ENCODE measurements around the gene LY9.

DNA sequence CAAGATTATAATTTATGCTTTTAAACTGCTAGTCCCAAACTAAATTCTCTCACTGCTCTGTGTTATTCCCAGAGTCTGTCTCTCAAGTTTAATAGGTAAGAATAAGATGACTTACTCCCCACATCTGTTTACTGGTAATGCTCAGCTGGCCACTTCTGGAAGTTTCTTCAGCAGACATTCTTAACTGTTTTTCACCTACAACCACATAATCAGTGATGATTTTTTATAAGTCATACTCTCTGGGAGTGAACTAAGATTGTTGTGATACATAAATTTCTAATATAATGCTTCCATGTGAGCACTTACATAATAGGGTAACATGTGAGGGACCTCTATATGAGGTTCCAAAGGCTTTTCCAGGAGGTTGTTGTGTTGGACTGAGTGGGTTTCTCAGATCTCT, 48.3 kb upstream of the LY9 start:
- TF ChIP-seq POLR2A (IDR thresholded peaks at IDR 0.05): no peak
- TF ChIP-seq, protein P1, sequence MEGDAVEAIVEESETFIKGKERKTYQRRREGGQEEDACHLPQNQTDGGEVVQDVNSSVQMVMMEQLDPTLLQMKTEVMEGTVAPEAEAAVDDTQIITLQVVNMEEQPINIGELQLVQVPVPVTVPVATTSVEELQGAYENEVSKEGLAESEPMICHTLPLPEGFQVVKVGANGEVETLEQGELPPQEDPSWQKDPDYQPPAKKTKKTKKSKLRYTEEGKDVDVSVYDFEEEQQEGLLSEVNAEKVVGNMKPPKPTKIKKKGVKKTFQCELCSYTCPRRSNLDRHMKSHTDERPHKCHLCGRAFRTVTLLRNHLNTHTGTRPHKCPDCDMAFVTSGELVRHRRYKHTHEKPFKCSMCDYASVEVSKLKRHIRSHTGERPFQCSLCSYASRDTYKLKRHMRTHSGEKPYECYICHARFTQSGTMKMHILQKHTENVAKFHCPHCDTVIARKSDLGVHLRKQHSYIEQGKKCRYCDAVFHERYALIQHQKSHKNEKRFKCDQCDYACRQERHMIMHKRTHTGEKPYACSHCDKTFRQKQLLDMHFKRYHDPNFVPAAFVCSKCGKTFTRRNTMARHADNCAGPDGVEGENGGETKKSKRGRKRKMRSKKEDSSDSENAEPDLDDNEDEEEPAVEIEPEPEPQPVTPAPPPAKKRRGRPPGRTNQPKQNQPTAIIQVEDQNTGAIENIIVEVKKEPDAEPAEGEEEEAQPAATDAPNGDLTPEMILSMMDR (IDR thresholded peaks at IDR 0.05): no peak

All from thyroid gland (tissue), 4 donors.